Gastrocnemius medialis (tissue), 4 donors: ENCODE measurements around the gene CDSN.

ENCODE experiments used
- POLR2A ChIP-seq, 2 donors: fragments of 450-650 bp; IDR thresholded peaks; one replicate each; pipeline ENCODE4 v1.6.1; 2017; ENCODE audit warnings: antibody characterized with exemption in 2 of 2, mild to moderate bottlenecking in 2 of 2, moderate library complexity in 2 of 2
- TF ChIP-seq, protein P1 (sequence below), 5 experiments: fragments of 450-650 bp in 3 of 5; fragments of 200-600 bp in 2 of 5; sonication (generic) in 2 of 5; IDR thresholded peaks in 4 of 5; conservative IDR thresholded peaks in 1 of 5; 1 replicate in 4 of 5; 2 replicates in 1 of 5; pipeline ENCODE4 v1.5.1; 2016 to 2019; ENCODE audit warnings: antibody characterized with exemption in 5 of 5, mild to moderate bottlenecking in 3 of 5, moderate library complexity in 3 of 5

DNA sequence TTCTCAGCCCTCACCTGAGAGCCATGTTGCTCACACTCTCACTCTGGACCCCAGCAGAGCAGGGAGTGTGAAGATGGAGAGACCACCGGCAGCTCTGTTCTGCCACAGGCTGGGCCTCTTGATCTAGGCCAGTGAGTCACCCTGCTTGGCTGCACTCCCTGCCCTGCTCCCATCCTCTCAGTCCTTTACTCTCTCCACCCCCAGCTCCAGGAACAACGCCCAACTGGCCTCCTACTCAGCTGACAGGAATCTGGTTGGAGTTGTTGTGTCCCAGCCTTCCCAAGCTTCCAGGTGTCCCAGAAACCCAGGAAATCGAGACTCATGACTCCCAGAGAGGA is 5.7 kb downstream of the CDSN start, which contains the start of gene PSORS1C1:
- TF ChIP-seq, protein P1, sequence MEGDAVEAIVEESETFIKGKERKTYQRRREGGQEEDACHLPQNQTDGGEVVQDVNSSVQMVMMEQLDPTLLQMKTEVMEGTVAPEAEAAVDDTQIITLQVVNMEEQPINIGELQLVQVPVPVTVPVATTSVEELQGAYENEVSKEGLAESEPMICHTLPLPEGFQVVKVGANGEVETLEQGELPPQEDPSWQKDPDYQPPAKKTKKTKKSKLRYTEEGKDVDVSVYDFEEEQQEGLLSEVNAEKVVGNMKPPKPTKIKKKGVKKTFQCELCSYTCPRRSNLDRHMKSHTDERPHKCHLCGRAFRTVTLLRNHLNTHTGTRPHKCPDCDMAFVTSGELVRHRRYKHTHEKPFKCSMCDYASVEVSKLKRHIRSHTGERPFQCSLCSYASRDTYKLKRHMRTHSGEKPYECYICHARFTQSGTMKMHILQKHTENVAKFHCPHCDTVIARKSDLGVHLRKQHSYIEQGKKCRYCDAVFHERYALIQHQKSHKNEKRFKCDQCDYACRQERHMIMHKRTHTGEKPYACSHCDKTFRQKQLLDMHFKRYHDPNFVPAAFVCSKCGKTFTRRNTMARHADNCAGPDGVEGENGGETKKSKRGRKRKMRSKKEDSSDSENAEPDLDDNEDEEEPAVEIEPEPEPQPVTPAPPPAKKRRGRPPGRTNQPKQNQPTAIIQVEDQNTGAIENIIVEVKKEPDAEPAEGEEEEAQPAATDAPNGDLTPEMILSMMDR (IDR thresholded peaks at IDR 0.05 in 4 of 5, conservative IDR thresholded peaks at IDR 0.05 in 1 of 5), result no peak
- no peak for TF ChIP-seq POLR2A (IDR thresholded peaks at IDR 0.05)
